Measurements from ENCODE around the gene PANK3.
"Not testable (repeated sequence)": the region's sequence is repeated elsewhere in the genome, so short reads cannot be mapped to it uniquely, and the experiment has no call there.

PANK3 gene

GRCh38 chr5:168578538-168579487 is at the start of gene PANK3:
Gene PANK3, minus strand, starts transcription at chr5:168579368. Its CDS starts 85 bp downstream, at chr5:168579283.
- no peak for DNase-seq (ENCODE audit: low read depth, low spot score)

DNA sequence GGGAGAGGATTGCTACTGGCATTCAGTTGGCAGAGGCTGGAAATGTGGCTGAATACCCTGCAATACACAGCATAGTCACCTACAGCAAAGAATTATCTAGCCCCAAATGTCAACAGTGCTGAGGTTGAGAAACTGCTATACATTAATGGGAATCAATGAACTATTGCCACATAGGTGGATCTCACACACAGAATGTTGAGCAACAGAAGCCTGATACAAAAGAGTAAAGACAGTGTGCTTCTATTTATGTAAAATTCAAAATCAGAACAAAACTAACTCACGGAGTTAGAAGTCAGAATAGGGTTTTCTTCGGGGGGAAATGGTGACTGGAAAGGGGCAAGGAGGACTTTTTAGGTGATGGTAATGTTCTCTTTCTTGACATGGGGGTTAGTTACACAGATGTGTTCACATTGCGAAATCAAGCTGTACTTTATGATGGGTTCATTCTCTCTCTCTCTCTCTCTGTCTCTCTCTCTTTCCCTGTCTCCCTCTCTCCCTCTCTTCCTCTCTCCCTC is 45.7 kb upstream of the PANK3 start:
- DNase-seq (ENCODE audit: low read depth, low spot score): no peak

- DNase-seq (ENCODE audit: low read depth, low spot score): no peak
Measured at GRCh38 chr5:168620807-168621206, 41.6 kb upstream of the PANK3 start.

DNA sequence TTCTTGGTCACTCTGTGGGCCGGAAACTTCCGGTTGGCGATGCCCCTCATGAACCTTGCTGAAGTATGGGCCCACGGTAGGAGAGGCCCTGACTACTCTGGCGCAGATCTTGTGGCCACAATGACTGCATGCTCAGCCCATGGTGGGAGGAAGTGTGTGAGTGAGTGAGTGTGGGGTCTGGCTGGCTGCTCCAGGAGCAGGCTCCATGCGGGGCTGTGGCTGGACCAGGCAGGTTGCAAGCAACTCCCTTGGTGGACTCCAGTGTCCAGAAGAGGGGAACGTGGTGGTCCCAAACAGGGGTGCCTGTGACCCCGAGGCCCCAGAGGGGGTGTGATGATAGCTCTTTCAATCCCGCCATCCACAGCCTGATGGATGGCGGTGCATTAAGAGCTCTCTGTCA is 35.5 kb upstream of the PANK3 start:
- DNase-seq (ENCODE audit: low read depth, low spot score): no peak

DNA sequence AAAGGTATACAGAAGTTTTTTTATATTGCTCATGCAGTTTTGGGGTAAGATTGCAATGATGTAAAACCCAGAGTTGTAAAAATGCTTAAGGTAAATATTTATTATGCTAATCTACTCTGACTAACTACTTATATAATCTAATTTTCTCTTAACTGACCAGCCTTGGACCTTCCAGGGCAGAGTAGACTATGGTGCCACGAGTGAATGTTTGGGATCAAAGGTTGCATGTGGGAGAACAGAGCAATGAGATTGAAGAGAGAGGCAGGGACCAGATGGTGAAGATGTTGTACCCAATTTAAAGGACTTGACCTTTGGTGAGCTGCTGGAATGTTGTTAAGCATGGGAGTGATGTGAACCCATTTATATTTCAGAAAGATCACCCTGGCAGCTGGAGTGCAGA is 34.8 kb upstream of the PANK3 start:
- DNase-seq (ENCODE audit: low read depth, low spot score): no peak

GRCh38 chr5:168613396-168613795 is 34.2 kb upstream of the PANK3 start:
- no peak for DNase-seq (ENCODE audit: low read depth, low spot score)

GRCh38 chr5:168612996-168613395 is 33.8 kb upstream of the PANK3 start:
- no peak for DNase-seq (ENCODE audit: low read depth, low spot score)

DNA sequence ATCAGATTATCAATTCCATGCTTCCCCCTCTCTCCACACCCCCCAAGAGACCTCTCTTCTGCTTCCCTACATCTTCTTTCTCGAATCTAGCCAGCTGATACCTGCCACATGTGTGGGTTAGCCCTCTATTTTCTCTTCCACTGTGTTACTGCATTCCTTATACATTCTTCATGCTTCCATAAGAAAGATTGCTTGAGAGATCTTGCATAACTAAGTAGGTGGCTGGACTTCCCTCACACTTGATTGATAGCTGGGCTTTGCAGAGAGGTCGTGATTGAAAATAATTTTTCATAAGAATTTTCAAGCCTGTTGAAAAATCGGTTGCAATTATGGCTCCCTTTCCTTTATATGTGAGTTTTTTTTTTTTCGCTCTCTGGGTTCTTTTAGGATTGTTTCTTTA is 33.0 kb upstream of the PANK3 start:
- no peak for DNase-seq (ENCODE audit: low read depth, low spot score)

GRCh38 chr5:168611165-168611564 is 32.0 kb upstream of the PANK3 start:
- no peak for DNase-seq (ENCODE audit: low read depth, low spot score)

- no peak for DNase-seq (ENCODE audit: low read depth, low spot score)
Measured at GRCh38 chr5:168609806-168610482, 30.8 kb upstream of the PANK3 start.

DNA sequence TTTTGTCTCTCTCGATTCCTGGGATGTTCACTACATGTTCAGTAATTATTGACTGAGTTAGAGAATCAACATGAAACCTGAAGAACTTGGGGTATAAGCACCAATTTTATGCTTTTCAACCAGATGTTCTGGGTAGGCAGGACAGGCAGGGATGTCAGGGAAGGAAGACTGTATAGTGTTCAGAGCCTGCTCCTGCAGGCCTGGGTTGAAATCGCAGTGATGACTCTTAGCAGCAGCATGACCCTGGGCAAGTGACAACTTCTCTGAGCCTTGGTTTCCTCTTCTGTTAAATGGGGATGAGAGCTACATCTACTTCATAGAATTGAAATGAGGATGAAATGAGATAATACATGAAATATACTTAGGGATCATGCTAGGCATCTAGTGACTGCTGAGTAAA is 29.7 kb upstream of the PANK3 start:
- no peak for DNase-seq (ENCODE audit: low read depth, low spot score)

DNA sequence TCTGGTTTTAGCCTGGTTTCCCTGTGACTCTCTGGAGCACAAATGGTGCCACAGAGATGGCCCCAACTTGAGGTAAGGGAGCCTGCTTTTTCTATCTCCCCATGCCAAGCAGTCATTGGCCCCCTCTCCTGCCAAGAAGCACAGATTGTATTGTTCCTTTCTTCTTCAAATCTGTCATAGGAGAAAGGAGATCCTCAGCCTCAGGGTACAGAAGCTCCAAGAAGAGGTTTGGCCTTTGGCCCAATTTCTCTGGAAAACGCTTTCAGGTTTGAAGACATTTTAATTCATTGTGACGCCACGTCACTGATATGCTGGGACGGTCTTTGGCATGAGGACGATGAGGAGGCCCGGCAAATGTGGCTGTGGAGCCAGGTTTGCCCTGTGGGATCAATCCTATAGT is 29.2 kb upstream of the PANK3 start:
- no peak for DNase-seq (ENCODE audit: low read depth, low spot score)

GRCh38 chr5:168607946-168608345 is 28.8 kb upstream of the PANK3 start:
- no peak for DNase-seq (ENCODE audit: low read depth, low spot score)

- DNase-seq (ENCODE audit: low read depth, low spot score): no peak
Measured at GRCh38 chr5:168606562-168606961, 27.4 kb upstream of the PANK3 start.

DNA sequence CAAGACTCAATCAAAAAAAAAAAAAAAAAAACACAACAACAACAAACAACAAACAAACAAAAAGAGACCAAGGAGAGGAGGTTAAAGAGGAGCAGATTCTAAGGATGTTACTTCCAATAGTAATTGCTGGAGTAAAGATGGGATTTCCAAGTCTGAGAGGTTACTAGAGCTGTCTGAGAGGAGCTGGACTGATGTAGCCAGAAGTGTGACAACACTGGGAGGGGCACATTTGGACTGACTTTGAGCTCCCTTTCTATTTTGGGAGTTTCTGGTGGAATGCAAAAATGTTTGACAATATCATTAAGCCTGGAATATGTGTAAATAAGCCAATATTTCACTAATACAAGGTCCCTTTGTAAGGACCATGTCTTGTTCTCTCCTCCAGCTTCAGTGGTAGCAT is 25.3 kb upstream of the PANK3 start:
- DNase-seq (ENCODE audit: low read depth, low spot score): no peak

GRCh38 chr5:168603746-168604145 is 24.6 kb upstream of the PANK3 start:
- no peak for DNase-seq (ENCODE audit: low read depth, low spot score)

- DNase-seq (ENCODE audit: low read depth, low spot score): no peak
Measured at GRCh38 chr5:168602517-168602916, 23.3 kb upstream of the PANK3 start.

DNA sequence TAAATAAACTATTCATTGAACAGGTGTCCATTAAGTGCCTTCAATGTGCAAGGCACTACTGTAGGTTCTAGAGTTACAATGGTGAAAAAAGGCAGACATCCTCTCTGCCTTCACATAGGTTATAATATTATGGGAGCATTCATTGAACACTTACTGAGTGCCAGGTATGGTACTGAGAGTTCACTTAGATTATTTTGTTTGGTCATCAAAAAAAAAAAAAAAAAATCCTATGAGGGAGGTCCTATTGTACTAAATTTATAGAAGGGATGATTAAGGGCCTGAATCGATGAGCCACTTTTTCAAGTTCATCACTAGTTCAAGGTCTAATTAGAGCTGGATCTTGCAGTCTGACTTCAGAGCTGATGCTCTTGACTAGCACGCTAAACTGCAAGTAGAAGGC is 22.8 kb upstream of the PANK3 start:
- DNase-seq (ENCODE audit: low read depth, low spot score): no peak

GRCh38 chr5:168600409-168600808 is 21.2 kb upstream of the PANK3 start:
- no peak for DNase-seq (ENCODE audit: low read depth, low spot score)

- no peak for DNase-seq (ENCODE audit: low read depth, low spot score)
Measured at GRCh38 chr5:168599826-168600225, 20.7 kb upstream of the PANK3 start.

DNA sequence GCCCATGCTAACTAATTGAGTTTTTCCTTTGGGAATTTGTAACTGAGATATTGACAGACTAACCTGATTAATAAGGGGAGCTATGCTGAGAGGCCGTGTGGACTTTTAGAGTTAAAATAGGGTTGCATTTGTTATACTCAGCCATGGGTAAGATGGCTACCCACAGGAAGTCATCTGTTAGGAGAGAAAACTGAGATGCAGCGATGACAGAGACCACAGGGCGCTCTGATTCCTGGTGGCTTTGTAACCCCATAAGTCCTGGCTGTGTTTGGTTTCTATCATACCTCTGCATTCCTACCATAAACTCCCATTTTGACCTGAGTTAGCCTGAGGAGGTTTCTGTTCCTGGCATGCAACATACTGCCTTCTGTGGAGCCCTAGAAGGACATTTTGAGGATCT is 19.5 kb upstream of the PANK3 start:
- DNase-seq (ENCODE audit: low read depth, low spot score): no peak

DNA sequence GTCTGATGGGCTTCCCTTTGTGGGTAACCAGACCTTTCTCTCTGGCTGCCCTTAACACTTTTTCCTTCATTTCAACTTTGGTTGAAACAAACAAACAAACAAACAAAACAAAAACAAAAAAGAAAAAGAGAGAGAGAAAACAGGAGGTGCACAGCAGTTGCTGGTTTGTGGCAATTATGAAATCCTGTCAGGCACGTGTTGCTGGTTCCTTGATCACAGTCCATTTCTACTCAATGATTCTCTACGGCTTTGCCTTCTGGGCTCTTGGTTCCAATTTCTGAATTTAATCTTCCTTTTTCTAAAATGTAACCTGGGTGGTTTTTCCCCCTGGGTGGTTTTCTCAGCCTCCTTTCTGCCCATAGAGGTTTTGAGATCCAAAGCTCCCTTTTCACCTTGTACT is 17.8 kb upstream of the PANK3 start:
- DNase-seq (ENCODE audit: low read depth, low spot score): no peak

DNA sequence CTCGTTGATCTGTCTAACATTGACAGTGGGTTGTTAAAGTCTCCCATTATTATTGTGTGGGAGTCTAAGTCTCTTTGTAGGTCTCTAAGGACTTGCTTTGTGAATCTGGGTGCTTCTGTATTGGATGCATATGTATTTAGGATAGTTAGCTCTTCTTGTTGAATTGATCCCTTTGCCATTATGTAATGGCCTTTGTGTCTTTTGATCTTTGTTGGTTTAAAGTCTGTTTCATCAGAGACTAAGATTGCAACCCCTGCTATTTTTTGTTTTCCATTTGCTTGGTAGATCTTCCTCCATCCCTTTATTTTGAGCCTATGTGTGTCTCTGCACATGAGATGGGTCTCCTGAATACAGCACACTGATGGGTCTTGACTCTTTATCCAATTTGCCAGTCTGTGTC is 17.0 kb upstream of the PANK3 start:
- not testable (repeated sequence) for DNase-seq (ENCODE audit: low read depth, low spot score)

Data from activated CD4-positive, CD25-positive, alpha-beta regulatory T cell treated with anti-CD3 and anti-CD28 coated beads, Interleukin-2, amount 50 U/mL, for 16 hours (primary cell).